ENCODE results near the gene ITPR2. TPM values are rescaled to one million over a fixed set of nuclear protein-coding genes. Genes with fewer than 3 reads are reported as not detected.

The ITPR2 gene
- 94.8 and 113 TPM in 2 replicates for total RNA-seq

GRCh38 chr12:26832822-26833742 lies at the start of gene ITPR2:
Gene ITPR2 (minus strand): TSS chr12:26833194. CDS start chr12:26832781, 413 bp downstream.

Other genes with a start within 250 kb of the ITPR2 start
- gene INTS13, start 104.8 kb upstream of the ITPR2 start, total RNA-seq, result 52.6 and 57.8 TPM in 2 replicates
- 67.2 and 91.8 TPM in 2 replicates for gene FGFR1OP2, start 105.3 kb upstream of the ITPR2 start, total RNA-seq
- gene TM7SF3, start 181.2 kb upstream of the ITPR2 start, total RNA-seq, result 88.0 and 109 TPM in 2 replicates
- 39.0 and 67.3 TPM in 2 replicates for gene MED21, start 189.4 kb upstream of the ITPR2 start, total RNA-seq
- gene C12orf71, start 249.4 kb upstream of the ITPR2 start, total RNA-seq, result not detected in 2 replicates